GM12872 (cell line): ENCODE measurements around the gene HK2.

Source experiments
- CTCF ChIP-seq: IDR thresholded peaks from 3 replicates; pipeline ENCODE4 v1.5.1; 2011; ENCODE audit warnings: low read depth, mild to moderate bottlenecking, low read length, moderate library complexity; ENCODE audit not compliant: insufficient read depth

HK2 gene

GRCh38 chr2:74828543-74828942 is 5.4 kb upstream of the HK2 start:
- no peak for TF ChIP-seq CTCF

- no peak for TF ChIP-seq CTCF
Observed at GRCh38 chr2:74831693-74832530, 2.0 kb upstream of the HK2 start.

- no peak for TF ChIP-seq CTCF
Observed at GRCh38 chr2:74834792-74835755, 1.1 kb downstream of the HK2 start.

- TF ChIP-seq CTCF, result peak; percentile 78
Observed at GRCh38 chr2:74835831-74836674, 2.1 kb downstream of the HK2 start.

- no peak for TF ChIP-seq CTCF
Observed at GRCh38 chr2:74836675-74837401, 2.9 kb downstream of the HK2 start.

- no peak for TF ChIP-seq CTCF
Observed at GRCh38 chr2:74841641-74842040, 7.7 kb downstream of the HK2 start.
